GM18502 (cell line): ENCODE measurements around the gene CAND2.
"Not testable (repeated sequence)": the region's sequence is repeated elsewhere in the genome, so short reads cannot be mapped to it uniquely, and the experiment has no call there.

Experiments
- ATAC-seq: cut with Tn5 transposase; IDR thresholded peaks from one replicate; pipeline ENCODE4 v1.9.1; 2021; ENCODE audit warnings: mild to moderate bottlenecking; ENCODE audit not compliant: unreplicated experiment, poor library complexity

The CAND2 gene

GRCh38 chr3:12828751-12829150 is 32.3 kb downstream of the CAND2 start:
- ATAC-seq, result no peak

GRCh38 chr3:12829404-12829803 is 32.9 kb downstream of the CAND2 start:
- no peak for ATAC-seq

GRCh38 chr3:12829886-12830784 is 33.7 kb downstream of the CAND2 start:
- ATAC-seq, result no peak

- ATAC-seq, result no peak
These were observed 34.3 kb downstream of the CAND2 start for GRCh38 chr3:12830785-12831156.

GRCh38 chr3:12831301-12831866 is 34.9 kb downstream of the CAND2 start:
- no peak for ATAC-seq

- no peak for ATAC-seq
These were observed 36.1 kb downstream of the CAND2 start for GRCh38 chr3:12832350-12833221.

- ATAC-seq, result no peak
These were observed 37.0 kb downstream of the CAND2 start for GRCh38 chr3:12833222-12834161.

- no peak for ATAC-seq
These were observed 38.7 kb downstream of the CAND2 start for GRCh38 chr3:12835052-12835665.

- no peak for ATAC-seq
These were observed 41.0 kb downstream of the CAND2 start for GRCh38 chr3:12837295-12837986.

- ATAC-seq, result no peak
These were observed 41.9 kb downstream of the CAND2 start for GRCh38 chr3:12838179-12838965.

- ATAC-seq, result no peak
These were observed 42.9 kb downstream of the CAND2 start for GRCh38 chr3:12839156-12839946.

- not testable (repeated sequence) for ATAC-seq
These were observed 43.7 kb downstream of the CAND2 start for GRCh38 chr3:12840148-12840547.

- peak; percentile 39 for ATAC-seq
These were observed 44.2 kb downstream of the CAND2 start for GRCh38 chr3:12840591-12841148.

GRCh38 chr3:12841149-12841969 is 44.9 kb downstream of the CAND2 start, which contains the start of gene RPL32:
RPL32 (minus strand) TSS chr3:12841565; CDS start chr3:12840237, 1,328 bp downstream.
- peak; percentile 87 for ATAC-seq

GRCh38 chr3:12841970-12842328 is 45.5 kb downstream of the CAND2 start:
- ATAC-seq, result no peak

GRCh38 chr3:12842469-12842868 is 46.0 kb downstream of the CAND2 start:
- no peak for ATAC-seq
